ENCODE results near the gene CRYGN. TPM values are rescaled to one million over a fixed set of nuclear protein-coding genes. Genes with fewer than 3 reads are reported as not detected.
A peak's percentile ranks its signal among the peaks of the same experiment; 100 is the strongest.

Gene CRYGN, protein sequence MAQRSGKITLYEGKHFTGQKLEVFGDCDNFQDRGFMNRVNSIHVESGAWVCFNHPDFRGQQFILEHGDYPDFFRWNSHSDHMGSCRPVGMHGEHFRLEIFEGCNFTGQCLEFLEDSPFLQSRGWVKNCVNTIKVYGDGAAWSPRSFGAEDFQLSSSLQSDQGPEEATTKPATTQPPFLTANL
- not detected for total RNA-seq

DNA sequence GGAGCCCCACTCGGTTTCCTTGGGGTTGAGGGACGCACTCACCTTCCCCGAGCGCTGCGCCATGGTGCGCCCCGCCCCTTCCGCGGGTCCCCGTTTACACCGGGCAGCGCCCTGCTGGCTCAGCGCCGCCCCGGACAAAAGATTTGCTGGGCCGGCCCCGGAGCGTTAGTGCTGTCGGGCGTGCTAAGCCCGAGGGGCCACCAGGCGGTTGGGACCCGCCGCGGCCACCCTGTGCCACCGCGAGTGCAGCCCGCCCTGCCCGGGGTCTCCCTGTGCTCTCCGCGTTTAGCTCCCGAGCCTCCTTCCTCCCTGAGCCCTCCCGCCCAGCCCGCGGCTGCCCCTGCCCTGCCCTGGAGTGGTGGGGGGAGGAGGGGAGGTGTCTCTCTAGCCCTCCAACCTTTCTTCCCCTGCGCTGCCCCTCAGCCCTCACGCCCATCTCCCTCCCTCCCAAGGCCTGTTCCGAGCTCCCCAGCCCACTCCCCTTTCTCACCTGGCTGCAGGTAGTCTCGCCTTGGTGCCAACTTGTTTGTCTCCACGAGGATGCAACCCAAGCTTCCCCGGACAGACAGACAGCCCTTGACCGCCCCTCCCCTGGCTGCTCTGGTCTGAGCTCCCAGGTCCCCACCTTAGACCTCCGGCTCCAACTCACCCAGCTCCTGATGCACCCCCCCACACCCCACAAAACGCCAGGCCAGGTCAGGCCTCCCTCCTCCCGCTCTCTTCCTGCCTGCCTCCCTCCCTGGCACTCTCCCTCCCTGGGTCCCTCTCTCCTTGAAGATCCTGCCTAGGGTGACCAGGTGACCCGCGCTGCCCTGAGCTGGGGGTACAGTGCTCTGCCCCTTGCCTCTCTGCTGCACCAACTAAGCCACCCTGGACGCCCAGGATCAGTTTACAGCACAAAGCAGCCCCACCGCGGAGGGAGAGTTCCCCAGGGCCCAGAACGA, at the start of gene CRYGN:
Gene CRYGN (minus strand): TSS at position 287 of the 944 bp plus-strand sequence. CDS start 224 bp downstream, at position 63.
- Histone ChIP-seq H3K27ac (no peak within 1 kb of the TSS), H3K36me3 (no peaks in the 10 kb centered on the region), H3K27me3 (peaks cover 8% of the 10 kb centered on the region), H3K4me3 (peak within 1 kb of the TSS; percentile 7), H3K9ac (ENCODE audit: low read depth in 2 of 2, low read length in 2 of 2) (no peak within 1 kb of the TSS), H3K4me1 (no peaks in the 10 kb centered on the region), H3K9me3 (no peaks in the 10 kb centered on the region)
- no peak for DNase-seq
- TF ChIP-seq, protein P1, sequence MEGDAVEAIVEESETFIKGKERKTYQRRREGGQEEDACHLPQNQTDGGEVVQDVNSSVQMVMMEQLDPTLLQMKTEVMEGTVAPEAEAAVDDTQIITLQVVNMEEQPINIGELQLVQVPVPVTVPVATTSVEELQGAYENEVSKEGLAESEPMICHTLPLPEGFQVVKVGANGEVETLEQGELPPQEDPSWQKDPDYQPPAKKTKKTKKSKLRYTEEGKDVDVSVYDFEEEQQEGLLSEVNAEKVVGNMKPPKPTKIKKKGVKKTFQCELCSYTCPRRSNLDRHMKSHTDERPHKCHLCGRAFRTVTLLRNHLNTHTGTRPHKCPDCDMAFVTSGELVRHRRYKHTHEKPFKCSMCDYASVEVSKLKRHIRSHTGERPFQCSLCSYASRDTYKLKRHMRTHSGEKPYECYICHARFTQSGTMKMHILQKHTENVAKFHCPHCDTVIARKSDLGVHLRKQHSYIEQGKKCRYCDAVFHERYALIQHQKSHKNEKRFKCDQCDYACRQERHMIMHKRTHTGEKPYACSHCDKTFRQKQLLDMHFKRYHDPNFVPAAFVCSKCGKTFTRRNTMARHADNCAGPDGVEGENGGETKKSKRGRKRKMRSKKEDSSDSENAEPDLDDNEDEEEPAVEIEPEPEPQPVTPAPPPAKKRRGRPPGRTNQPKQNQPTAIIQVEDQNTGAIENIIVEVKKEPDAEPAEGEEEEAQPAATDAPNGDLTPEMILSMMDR (IDR thresholded peaks at IDR 0.05) = no peak
- intact Hi-C loops (cut with DNase I) = no loop called here

DNA sequence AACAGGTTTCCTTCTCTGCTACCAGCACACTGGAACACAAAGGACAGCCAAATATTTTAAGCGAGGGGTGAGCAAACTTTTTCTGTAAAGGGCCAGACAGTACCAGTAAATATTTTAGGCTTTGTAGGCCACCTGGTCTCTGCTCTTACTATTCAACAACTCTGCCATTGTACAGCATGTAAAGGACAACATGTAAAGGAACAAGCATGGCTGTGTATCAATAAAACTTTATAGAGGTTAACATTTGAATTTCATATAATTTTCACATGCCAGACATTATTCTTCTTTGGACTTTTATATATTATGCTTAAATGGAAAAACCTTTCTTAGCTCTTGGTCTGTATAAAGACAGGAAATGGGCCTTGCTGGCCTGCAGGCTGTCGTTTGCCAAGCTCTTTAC, 49.6 kb upstream of the CRYGN start:
- intact Hi-C loops (cut with DNase I) = no loop called here
- DNase-seq = no peak
- Histone ChIP-seq H3K9ac (ENCODE audit: low read depth in 2 of 2, low read length in 2 of 2) (no peak overlapping the region), H3K9me3 (no peaks in the 10 kb centered on the region), H3K4me1 (no peaks in the 10 kb centered on the region), H3K27me3 (no peaks in the 10 kb centered on the region), H3K27ac (no peak overlapping the region), H3K4me3 (no peak overlapping the region), H3K36me3 (no peaks in the 10 kb centered on the region)
- TF ChIP-seq, protein P1 (IDR thresholded peaks at IDR 0.05) = no peak

DNA sequence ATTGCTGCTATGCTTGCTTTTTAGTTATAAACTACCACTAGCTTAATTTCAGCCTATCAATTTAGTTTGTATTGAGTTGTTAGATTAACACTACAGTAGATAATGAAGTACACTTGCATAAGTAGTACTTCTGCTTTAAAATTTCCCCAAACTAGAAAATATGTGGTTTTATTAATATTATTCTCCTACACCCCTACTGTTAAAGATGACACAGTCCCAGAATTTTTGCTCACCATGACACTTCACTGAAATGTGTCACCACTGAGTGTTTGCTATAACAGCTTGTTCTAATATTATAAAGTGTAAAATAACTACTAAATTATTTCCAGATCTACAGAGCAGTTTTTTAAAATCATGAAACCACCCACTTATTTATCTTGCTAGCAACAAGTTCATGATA, 48.2 kb upstream of the CRYGN start:
- TF ChIP-seq, protein P1 (IDR thresholded peaks at IDR 0.05) = no peak
- Histone ChIP-seq H3K36me3 (no peaks in the 10 kb centered on the region), H3K27ac (no peak overlapping the region), H3K9ac (ENCODE audit: low read depth in 2 of 2, low read length in 2 of 2) (no peak overlapping the region), H3K27me3 (no peaks in the 10 kb centered on the region), H3K4me1 (no peaks in the 10 kb centered on the region), H3K9me3 (no peaks in the 10 kb centered on the region), H3K4me3 (no peak overlapping the region)
- DNase-seq = no peak
- intact Hi-C loops (cut with DNase I) = no loop called here

DNA sequence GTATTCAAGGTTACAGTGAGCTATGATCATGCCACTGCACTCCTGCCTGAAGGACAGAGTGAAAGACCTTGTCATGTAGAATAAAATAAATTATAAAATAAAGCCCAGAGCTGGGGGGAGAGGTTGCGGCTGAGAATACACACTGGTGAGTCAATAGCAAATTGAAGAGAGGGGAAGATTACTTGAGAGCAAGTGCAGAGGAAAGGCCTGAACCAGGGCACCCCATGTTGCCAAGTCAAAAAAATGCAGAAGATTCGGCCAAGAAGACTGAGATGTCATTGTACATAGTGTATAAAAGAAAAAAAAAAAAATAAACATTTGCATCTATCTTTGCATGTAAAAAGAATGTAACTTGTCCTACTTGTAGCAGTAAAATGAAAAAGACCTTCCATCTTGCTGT, 47.3 kb upstream of the CRYGN start:
- H3K27ac ChIP-seq = no peak overlapping the region
- no peaks in the 10 kb centered on the region for H3K9me3 ChIP-seq
- TF ChIP-seq, protein P1 (IDR thresholded peaks at IDR 0.05) = no peak
- no peaks in the 10 kb centered on the region for H3K4me1 ChIP-seq
- DNase-seq = no peak
- no peak overlapping the region for H3K4me3 ChIP-seq
- intact Hi-C loops (cut with DNase I) = no loop called here
- no peaks in the 10 kb centered on the region for H3K36me3 ChIP-seq
- no peaks in the 10 kb centered on the region for H3K27me3 ChIP-seq
- no peak overlapping the region for H3K9ac ChIP-seq (ENCODE audit: low read depth in 2 of 2, low read length in 2 of 2)

DNA sequence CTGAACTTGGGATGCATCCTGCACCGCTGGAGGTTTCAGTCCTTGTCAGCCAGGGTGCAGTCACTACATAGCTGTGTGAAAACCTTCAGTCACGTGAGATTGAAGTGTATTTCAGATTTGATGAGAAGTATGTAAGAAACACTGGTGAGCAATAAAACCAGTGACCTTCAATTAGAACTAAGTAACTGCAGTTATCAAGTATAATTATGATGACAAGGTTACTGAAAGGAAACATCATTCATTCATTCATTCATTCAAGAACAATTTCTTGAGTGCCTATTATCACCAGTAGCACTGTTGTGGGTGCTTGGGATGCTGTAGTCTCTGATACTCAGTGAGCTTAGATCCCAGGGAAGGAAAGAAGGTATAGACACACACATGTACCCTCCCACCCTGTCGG, 46.1 kb upstream of the CRYGN start:
- Histone ChIP-seq H3K9me3 (no peaks in the 10 kb centered on the region), H3K4me1 (no peaks in the 10 kb centered on the region), H3K4me3 (no peak overlapping the region), H3K27me3 (no peaks in the 10 kb centered on the region), H3K27ac (no peak overlapping the region), H3K36me3 (no peaks in the 10 kb centered on the region), H3K9ac (ENCODE audit: low read depth in 2 of 2, low read length in 2 of 2) (no peak overlapping the region)
- no peak for DNase-seq
- intact Hi-C loops (cut with DNase I) = no loop called here
- TF ChIP-seq, protein P1 (IDR thresholded peaks at IDR 0.05) = no peak
